ENCODE data around the gene CRACR2B.

The CRACR2B gene

DNA sequence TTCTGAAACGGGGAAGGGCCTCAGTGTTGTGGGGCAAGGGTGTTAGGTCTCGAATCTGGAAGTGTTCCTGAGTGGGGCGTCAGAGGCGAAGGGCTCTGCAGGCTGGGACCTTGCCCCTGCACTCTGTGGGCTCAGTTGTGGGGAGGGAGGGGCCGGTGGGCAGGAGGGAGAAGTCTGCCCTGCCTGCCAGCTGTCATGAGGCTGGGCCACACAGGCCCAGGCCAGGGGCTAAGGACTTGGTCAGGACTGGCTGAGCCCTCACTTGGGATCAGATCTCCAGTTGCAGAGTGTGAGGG is at the start of gene CRACR2B:
Gene CRACR2B (plus strand): TSS at position 23 of the 296 bp plus-strand sequence. CDS start 689 bp downstream, outside the sequence.
- DNase-seq = no peak

DNA sequence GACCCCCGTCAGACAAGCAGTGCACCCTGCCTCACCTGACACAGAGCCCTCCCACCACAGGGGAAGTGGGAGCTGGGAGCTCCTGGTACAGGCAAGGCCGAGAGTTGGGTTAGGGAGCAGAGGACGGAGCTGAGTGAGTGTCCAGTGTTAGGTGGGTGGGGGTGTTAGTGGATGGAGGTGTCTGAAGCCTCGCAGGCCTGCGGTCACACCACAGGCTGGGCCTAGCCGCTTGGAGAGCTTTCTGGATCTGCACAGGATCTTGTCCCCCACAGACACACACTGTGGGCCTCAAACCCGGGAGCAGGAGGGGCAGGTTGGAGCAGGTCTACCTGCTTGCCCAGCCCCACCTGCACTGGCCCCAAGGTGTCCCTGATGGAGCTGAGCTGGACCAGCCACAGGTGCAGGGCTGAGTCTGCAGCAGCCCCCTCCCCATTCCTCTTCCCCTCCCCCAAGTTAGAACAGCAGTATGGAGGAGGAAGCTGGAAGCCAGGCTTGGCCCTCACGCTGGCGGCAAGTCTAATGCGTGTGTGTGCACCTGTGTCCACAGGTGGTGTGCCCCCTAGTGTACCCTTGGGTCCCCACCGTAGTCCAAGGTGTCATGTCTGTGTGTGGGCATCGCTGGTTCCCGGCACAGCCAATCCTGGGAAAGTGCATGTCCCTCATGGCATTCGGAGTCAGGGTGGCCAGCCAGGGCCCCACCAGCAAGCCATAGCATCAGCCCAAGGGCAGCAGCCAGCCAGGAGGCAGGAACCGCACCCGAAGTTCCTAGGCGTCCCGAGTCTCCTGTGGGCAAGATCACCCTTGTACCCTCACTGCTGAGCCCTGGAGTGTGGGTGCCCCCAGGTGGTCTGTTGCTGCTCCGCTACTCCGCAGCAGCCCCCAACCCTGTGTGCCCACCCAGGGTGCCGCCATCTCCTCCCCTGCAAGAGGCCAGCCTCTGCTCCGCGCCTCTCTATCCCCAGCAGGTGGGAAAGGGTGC is 48.5 kb upstream of the CRACR2B start:
- DNase-seq = no peak

- DNase-seq = no peak
Measured at GRCh38 chr11:779955-780532, 47.7 kb upstream of the CRACR2B start.

DNA sequence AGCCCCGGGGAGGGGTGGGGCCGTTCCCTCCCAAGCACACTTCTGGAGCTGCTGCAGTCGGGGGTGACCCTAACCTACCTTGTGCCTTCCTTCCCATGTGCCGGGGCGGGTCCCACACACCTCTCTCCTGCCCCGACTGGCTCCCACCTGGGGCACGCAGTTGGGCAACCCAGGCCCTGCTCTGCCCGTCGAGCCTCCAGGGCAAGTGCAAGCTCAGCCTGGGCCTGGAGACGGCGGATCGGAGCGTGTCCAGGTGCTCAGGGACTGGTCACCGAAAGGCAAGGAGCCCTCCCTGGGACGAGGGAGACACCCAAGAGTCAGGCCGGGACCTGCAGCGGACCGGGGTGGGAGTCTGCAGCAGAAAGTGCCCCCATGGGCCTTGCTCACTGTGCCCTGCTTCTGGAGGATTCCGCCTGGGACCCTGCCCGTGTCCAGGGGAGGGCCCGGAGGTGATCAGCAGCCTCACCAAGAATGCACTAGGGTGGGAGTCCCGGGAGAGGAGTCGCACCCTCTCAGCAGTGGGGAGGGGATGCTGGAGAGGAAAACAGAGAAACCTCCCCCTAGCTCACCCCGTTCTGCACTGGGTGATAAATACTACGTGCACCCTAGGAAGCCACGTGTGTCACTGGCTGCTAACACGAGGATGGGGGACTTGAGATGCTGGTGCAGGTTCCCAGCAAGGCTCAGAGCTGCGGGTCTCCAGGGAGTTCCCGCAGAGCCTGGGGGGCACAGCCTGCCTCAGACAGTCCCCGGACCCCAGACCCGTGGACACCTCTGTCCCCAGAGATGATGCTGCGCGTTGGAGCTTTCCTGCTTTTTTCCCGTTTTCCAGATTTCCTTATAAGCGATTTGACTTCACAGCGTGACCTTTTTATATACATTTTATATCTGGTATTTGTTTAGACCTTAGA is 45.2 kb upstream of the CRACR2B start:
- DNase-seq = no peak

- no peak for DNase-seq
Measured at GRCh38 chr11:783581-784015, 44.1 kb upstream of the CRACR2B start.

- DNase-seq = no peak
Measured at GRCh38 chr11:786235-787083, 41.3 kb upstream of the CRACR2B start.

DNA sequence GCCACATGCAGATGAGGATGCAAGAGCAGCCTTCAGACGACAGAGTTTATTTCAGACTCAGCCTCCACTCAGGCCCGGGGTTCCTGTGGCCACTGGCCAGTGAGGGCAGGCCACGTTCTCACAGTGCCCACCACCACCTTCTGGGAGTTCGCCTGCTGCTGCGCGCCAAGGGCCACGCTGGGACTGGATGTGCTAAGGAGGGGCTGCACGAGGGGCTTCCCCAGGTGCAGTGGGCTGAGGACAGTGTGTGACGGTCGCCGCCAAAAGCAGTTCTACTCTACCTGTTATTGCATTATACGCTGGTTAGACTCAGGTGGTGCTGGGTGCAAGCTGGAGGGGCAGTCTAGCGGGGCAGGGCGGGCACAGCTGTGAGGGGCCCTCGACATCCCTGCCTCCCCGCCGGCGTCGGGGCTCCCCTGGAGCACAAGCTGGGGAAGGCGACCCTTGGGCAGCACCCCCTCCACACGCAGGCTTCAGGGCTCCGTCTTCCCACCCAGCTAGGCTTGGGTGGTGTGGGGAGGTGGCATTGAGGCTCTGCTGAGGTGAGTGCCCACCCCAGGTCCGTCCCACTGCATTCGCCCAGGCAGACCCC is 40.5 kb upstream of the CRACR2B start:
- no peak for DNase-seq

GRCh38 chr11:788009-788640 is 39.6 kb upstream of the CRACR2B start:
- DNase-seq = no peak

- no peak for DNase-seq
Measured at GRCh38 chr11:788953-789940, 38.5 kb upstream of the CRACR2B start.

- DNase-seq = no peak
Measured at GRCh38 chr11:789943-790342, 37.8 kb upstream of the CRACR2B start, which contains the start of gene CEND1. Gene CEND1 (minus strand): TSS chr11:790090. CDS start chr11:788576, 1,514 bp downstream.

DNA sequence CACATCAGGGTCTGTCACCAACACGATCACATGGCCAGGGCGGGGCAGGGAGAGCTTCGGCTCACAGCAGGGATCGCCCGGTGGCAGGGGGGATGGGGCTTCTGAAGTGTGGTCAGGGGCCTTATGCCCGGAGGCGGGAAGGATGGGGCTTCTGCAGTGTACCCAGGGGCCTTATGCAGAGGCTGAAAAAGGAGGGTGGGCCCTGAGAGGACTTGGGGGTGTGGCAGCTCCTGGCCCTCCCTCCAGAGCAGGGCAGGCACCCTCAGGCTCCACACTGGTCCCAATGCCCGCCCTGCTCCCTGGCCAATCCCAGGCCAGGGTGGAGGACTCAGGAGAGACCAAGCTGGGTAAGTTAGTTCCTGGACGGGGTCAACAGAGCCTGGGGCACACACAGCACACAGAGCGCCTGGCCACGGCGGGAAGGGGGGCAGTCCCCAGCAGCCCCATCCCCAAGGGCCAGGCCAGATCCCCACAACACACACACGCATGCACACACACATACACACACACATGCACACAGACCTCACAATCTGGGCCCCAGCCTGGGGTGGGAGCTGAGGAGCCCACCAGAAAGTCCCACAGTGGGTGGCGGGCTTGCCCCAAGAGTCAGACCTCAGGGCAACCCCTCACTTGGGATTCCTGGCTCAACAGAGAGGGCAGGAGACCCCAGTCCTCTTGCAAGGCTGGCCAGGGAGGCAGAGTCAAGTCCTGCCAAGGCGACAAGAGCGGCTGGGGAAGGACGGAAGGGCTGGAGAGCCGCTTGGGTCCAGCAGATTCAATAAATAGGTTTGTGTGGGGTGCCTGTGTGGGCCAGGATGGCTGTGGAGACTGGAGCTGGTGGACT is 36.8 kb upstream of the CRACR2B start:
- no peak for DNase-seq

DNA sequence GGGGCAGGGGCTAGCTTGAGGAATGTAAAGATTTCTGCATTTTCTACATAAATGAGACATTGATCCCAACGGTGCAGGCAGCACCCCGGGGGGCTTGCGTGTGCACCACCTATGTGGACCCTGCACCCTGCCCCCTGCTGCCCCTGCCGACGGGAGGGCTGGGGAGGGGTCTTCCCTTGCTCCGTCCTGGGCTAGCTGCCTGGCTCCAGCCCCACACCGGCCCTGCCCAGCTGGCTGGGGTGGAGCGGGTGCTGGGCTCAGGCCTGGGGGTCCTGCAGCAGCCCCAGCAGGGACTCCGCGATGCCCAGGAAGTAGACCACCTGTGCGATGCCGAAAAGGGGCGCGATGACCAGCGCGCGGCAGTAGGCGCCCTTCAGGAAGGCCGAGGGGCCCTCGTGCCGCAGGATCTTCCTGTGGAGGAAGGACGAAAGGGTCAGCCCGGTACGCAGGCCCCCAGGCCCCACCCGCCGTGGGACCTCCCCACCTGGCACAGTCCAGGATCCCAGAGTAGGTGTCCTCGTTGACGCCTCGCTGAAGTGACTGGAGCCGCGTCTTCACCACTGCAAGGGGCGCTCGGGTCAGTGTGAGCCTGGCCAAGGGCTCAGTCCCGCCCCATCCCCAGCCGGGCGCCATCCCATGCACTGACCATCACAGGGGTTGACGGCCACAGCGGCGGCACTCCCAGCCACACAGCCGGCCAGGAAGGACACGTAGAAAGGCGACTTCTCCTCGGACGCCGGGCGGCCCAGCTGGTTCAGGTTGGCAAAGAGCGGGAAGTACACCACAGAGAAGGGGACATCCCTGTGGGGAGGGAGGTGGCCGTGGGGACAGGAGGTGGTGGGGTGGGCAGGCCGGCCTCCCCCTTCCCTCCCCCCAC is 35.8 kb upstream of the CRACR2B start:
- DNase-seq = no peak

- no peak for DNase-seq
Measured at GRCh38 chr11:792535-792821, 35.2 kb upstream of the CRACR2B start.

- DNase-seq = no peak
Measured at GRCh38 chr11:792873-793272, 34.8 kb upstream of the CRACR2B start.

GRCh38 chr11:793556-793955 is 34.2 kb upstream of the CRACR2B start:
- DNase-seq = no peak

DNA sequence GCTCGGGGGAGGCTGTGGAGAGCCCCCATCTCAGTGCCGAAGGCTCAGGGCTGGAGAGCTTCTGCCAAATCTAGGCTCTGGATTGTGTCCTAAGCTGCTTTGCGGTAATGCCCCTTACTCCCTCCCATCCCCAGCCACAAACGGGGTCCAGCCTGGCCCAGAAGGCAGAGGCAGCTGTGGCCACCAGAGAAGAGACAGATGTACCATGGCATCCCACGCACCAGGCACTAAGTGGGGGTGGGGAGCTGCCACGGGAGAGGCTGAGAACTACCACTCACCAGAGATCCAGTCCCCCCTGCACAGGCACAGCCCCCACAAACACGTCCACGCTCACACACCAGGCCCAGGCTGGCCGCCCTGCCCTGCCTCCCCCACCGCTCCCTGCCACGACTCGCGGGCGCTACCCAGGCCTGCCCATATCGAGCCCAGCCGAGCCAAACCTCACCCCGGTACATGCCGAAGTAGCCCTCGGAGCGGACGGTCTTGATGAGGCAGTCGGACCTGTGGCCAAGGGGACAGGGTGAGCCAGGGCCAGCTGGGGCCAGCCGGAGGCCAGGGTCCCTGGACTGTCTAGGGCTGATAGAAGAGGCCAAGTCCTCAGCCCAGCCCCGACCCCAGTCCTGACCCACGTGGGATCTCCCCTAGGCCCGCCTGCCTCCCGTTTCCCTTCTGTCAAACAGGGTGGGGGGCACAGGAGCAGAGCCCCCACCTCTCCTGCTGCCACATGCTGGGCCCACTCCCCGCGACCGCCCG is 33.5 kb upstream of the CRACR2B start:
- DNase-seq = no peak

Data from AML-193 (cell line).